Cardiac muscle cell (in vitro differentiated cells and primary cell): ENCODE data around the gene GAA. TPM values are rescaled to one million over a fixed set of nuclear protein-coding genes. Genes with fewer than 3 reads are reported as not detected.

Experiments used
- DNase-seq, 2 donors: peaks; one replicate each; pipeline versions ENCODE4 v3.0.0 to v3.0.0-alpha.2; 2010 to 2017; ENCODE audit warnings: low read depth in 1 of 2, low spot score in 1 of 2
- H3K27ac ChIP-seq: fragments of 200-600 bp; sonication (generic); 2 replicates; pipeline ENCODE4 v1.5.1; 2016
- H3K27me3 ChIP-seq: fragments of 200-600 bp; sonication (generic); 2 replicates; pipeline ENCODE4 v1.6.0; 2016; ENCODE audit warnings: control low read depth
- H3K36me3 ChIP-seq: fragments of 200-600 bp; sonication (generic); 2 replicates; pipeline ENCODE4 v1.5.1; 2016; ENCODE audit warnings: control low read depth
- H3K4me1 ChIP-seq: fragments of 200-600 bp; sonication (generic); 2 replicates; pipeline ENCODE4 v1.8.1; 2017; ENCODE audit warnings: low read depth, mild to moderate bottlenecking, mixed run types
- H3K4me3 ChIP-seq: fragments of 200-600 bp; sonication (generic); 2 replicates; pipeline ENCODE4 v1.5.1; 2016; ENCODE audit warnings: mild to moderate bottlenecking
- H3K9me3 ChIP-seq: fragments of 200-600 bp; sonication (generic); 2 replicates; pipeline ENCODE4 v1.5.1; 2017; ENCODE audit warnings: low read depth, mild to moderate bottlenecking, control low read depth
- CTCF ChIP-seq: IDR thresholded peaks from 2 replicates; pipeline ENCODE4 v1.5.1; 2012; ENCODE audit warnings: low read depth, mild to moderate bottlenecking, low read length
- polyA plus RNA-seq: library from polyadenylated mRNA; unstranded; fragments of >200 nt; fragmentation: Nextera tagmentation; extraction: Ambion mirVana; gene quantifications from 2 replicates; pipeline ENCODE4 v1.2.1, GENCODE V29; 2016
- total RNA-seq: library from RNA; depleted of rRNA; stranded (reverse); fragments of >200 nt; gene quantifications from 2 replicates; pipeline ENCODE4 v1.2.3, GENCODE V29; 2016

Gene GAA
- total and polyA plus RNA-seq, 2 experiments from 2014 or later = 72.7 to 150 TPM

GRCh38 chr17:80114758-80115157 lies 13.4 kb downstream of the GAA start:
- Histone ChIP-seq H3K27ac (no peak overlapping the region), H3K9me3 (no peaks in the 10 kb centered on the region), H3K4me3 (no peak overlapping the region), H3K27me3 (no peaks in the 10 kb centered on the region), H3K4me1 (no peaks in the 10 kb centered on the region), H3K36me3 (no peaks in the 10 kb centered on the region)
- no peak for DNase-seq
- TF ChIP-seq CTCF = no peak

- no peak for TF ChIP-seq CTCF
- Histone ChIP-seq H3K27ac (no peak overlapping the region), H3K27me3 (no peaks in the 10 kb centered on the region), H3K36me3 (no peaks in the 10 kb centered on the region), H3K4me3 (no peak overlapping the region), H3K9me3 (no peaks in the 10 kb centered on the region), H3K4me1 (no peaks in the 10 kb centered on the region)
- DNase-seq = no peak
Measured at GRCh38 chr17:80115159-80115558, 13.8 kb downstream of the GAA start.

GRCh38 chr17:80116276-80116920 lies 15.0 kb downstream of the GAA start:
- no peaks in the 10 kb centered on the region for H3K27me3 ChIP-seq
- DNase-seq = no peak
- H3K9me3 ChIP-seq = no peaks in the 10 kb centered on the region
- TF ChIP-seq CTCF = no peak
- no peaks in the 10 kb centered on the region for H3K4me1 ChIP-seq
- H3K27ac ChIP-seq = no peak overlapping the region
- no peaks in the 10 kb centered on the region for H3K36me3 ChIP-seq
- H3K4me3 ChIP-seq = no peak overlapping the region

- Histone ChIP-seq H3K27me3 (no peaks in the 10 kb centered on the region), H3K4me1 (no peaks in the 10 kb centered on the region), H3K27ac (no peak overlapping the region), H3K4me3 (no peak overlapping the region), H3K36me3 (no peaks in the 10 kb centered on the region), H3K9me3 (no peaks in the 10 kb centered on the region)
- no peak for DNase-seq
- TF ChIP-seq CTCF = no peak
Measured at GRCh38 chr17:80116921-80117380, 15.6 kb downstream of the GAA start.

GRCh38 chr17:80117491-80118401 lies 16.4 kb downstream of the GAA start:
- Histone ChIP-seq H3K27me3 (no peaks in the 10 kb centered on the region), H3K4me3 (no peak overlapping the region), H3K27ac (no peak overlapping the region), H3K36me3 (no peaks in the 10 kb centered on the region), H3K9me3 (no peaks in the 10 kb centered on the region), H3K4me1 (no peaks in the 10 kb centered on the region)
- DNase-seq = no peak
- no peak for TF ChIP-seq CTCF
